Measurements from ENCODE around the gene MYEF2.

MYEF2 gene, protein sequence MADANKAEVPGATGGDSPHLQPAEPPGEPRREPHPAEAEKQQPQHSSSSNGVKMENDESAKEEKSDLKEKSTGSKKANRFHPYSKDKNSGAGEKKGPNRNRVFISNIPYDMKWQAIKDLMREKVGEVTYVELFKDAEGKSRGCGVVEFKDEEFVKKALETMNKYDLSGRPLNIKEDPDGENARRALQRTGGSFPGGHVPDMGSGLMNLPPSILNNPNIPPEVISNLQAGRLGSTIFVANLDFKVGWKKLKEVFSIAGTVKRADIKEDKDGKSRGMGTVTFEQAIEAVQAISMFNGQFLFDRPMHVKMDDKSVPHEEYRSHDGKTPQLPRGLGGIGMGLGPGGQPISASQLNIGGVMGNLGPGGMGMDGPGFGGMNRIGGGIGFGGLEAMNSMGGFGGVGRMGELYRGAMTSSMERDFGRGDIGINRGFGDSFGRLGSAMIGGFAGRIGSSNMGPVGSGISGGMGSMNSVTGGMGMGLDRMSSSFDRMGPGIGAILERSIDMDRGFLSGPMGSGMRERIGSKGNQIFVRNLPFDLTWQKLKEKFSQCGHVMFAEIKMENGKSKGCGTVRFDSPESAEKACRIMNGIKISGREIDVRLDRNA

DNA sequence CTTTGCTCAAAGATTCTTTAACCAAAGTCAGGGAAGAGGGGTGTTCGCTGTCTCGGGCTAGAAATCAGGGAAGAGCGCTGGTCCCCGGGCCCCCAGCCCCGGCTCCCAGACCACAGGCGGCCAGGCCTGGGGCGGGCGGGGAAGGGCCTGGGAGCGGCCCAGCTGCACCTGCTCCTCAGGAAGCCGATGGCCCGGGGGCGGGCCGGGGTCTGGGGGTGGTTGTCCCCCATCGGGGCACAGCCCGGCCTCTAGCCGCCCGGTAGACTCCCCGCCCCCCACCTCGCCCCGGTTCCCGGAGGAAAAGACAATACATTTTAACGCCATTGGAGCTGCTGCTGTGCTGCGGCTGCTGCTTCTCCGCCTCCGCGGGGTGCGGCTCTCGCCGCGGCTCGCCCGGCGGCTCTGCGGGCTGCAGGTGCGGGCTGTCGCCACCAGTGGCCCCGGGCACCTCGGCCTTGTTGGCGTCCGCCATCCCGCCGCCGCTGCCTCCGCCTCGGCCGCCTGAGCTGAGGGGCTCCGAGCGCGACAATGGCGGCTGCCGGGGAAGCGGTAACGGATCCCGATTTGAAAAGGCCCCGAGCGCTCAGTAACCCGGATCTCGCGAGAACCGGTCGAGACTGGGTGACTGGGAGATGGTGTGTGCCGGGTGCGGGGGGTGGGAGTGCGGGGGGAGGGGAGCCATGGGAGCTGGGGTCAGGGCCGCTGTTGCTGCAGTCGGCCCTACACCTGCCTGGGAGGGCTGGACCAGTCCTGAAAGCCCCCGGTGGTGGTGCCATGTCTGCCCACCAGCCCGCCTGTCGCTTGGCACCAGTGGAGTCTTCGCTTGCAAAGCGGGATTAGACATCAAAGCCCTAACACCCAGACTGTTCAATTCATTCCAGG lies at the start of gene MYEF2:
Gene MYEF2 (minus strand): TSS at position 530 of the 882 bp plus-strand sequence. CDS start 58 bp downstream, at position 472.
- peak; percentile 33 for DNase-seq (ENCODE audit: low spot score)

GRCh38 chr15:48225771-48226170 lies 47.7 kb upstream of the MYEF2 start:
- no peak for DNase-seq (ENCODE audit: low spot score)

GRCh38 chr15:48222627-48223026 lies 44.5 kb upstream of the MYEF2 start:
- DNase-seq (ENCODE audit: low spot score): peak; percentile 1

GRCh38 chr15:48221885-48222284 lies 43.8 kb upstream of the MYEF2 start:
- no peak for DNase-seq (ENCODE audit: low spot score)

GRCh38 chr15:48221261-48221660 lies 43.2 kb upstream of the MYEF2 start:
- DNase-seq (ENCODE audit: low spot score): no peak

DNA sequence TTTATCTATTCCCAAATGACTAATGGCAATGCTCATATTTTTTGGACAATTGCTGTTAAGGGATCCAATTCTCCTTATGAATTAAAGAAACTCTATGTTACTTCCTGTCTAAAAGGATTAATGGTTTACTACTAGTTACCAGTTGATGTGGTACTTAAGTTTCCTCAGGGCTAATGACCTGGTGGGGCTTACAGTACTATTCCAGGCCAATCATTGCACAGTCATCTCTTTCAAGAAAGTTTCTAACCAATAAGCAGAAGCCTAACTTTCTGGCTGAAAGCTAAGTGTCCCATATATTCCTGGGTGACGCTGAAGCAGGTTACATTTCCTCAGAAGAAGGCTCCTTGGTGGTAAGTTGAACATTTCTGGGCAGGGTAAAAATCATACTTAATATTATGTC lies 27.9 kb upstream of the MYEF2 start, which contains the start of gene SLC12A1:
Gene SLC12A1 (plus strand): TSS at position 322 of the 400 bp plus-strand sequence. CDS start 1,418 bp downstream, outside the sequence.
- no peak for DNase-seq (ENCODE audit: low spot score)

- no peak for DNase-seq (ENCODE audit: low spot score)
Measured at GRCh38 chr15:48202068-48202467, 24.0 kb upstream of the MYEF2 start.

GRCh38 chr15:48191574-48192225 lies 13.6 kb upstream of the MYEF2 start, which contains the start of gene CTXN2:
TSS of gene CTXN2 (plus strand) at chr15:48191665. CDS start at chr15:48201301, 9,636 bp downstream.
- DNase-seq (ENCODE audit: low spot score): peak; percentile 5

- peak; percentile 67 for DNase-seq (ENCODE audit: low spot score)
Measured at GRCh38 chr15:48190932-48191573, 13.0 kb upstream of the MYEF2 start.

GRCh38 chr15:48186271-48186670 lies 8.2 kb upstream of the MYEF2 start:
- DNase-seq (ENCODE audit: low spot score): no peak

DNA sequence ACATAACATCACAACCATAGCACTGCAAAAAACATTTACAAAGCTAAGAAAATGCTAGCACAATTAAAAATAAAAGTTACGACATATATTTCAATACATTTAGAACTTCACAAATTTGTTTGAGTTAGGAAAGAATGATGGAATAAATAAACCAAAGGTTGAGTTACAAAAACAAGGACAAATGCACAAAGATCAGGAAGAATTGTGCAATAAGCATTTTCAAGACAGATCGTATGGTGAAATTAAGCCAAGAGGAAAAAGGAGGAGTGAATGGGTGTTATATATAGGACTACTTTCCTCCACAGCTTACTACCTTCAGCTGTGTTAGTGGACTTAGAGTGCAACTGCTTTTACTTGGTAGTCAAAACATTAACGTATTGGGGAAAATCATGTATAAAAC lies 7.4 kb upstream of the MYEF2 start:
- DNase-seq (ENCODE audit: low spot score): no peak

DNA sequence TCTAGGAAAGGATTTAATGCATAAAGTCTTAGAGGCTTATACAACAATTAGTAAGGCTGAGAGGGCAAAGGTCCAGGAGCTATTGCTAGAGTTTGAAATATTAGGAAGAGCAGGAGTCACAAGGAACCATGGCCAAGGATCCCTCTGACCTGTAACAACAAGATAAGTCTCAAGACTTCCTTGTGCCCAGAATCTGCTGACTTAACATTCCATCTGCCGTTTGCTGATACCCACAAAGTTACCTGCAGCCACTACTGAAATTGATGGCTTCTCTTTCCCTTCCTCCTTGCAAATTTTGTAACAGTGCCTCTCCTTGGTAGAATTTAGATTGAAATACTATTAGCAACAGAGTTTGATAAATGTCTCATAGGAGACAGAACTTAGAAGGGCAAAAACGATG lies 4.7 kb upstream of the MYEF2 start:
- no peak for DNase-seq (ENCODE audit: low spot score)

GRCh38 chr15:48178648-48178931 lies 495 bp upstream of the MYEF2 start:
- no peak for DNase-seq (ENCODE audit: low spot score)

DNA sequence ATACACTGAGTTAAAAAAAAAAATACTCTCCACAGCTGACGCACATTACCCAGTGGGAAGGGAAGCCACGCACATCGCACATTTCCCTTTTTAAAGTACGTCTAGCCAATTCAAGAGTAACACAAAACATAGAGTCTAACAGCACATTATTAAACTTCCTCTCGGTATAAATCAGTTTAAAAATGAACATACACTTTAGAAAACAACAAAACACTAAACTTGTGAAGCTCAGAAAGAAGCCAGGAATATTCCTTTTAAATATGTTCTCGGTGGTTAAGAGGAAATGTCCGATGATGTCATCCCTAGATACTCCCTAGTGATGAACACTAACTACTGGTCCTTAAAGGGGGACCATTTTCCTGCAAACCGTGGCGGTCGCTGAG lies 721 bp downstream of the MYEF2 start:
- peak; percentile 45 for DNase-seq (ENCODE audit: low spot score)

DNA sequence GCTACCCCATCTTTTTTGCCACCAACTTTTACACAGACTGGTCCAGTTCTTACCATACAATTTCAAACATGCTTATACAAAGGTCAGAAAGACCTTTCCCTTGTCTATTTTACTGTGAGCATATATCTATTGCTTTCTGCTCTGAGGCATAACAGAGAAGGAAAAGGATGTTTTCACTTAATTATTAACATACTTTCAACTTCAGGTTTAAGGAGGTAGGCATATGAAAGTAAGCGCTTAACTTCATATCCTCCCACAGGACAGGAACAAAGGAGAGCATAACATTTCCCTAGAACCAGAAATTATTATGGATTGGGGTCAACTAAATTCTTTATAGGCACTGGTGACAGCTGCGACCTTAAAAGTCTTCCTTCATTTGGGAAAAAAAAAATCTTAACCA lies 1.1 kb downstream of the MYEF2 start:
- peak; percentile 3 for DNase-seq (ENCODE audit: low spot score)

DNA sequence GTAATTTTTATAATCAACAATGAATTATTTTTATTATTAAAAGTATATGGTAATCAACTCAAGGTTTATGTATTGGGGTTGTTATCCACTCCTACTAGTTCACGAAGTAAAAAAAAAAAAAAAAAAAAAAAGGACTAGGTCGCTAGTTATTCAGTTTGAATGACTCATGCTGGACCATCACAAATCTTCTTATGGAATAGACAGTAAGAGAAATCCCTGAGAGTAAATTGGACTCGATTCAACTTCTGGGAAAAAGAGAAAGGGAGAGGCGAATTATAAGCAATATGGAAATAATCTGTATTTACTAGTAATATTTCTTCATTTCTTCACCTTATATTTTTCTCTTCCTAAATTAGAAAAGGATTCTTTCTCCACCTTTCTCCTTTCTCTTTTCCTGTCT lies 2.0 kb downstream of the MYEF2 start:
- no peak for DNase-seq (ENCODE audit: low spot score)

- DNase-seq (ENCODE audit: low spot score): no peak
Measured at GRCh38 chr15:48175126-48175525, 3.0 kb downstream of the MYEF2 start.

- DNase-seq (ENCODE audit: low spot score): peak; percentile 62
Measured at GRCh38 chr15:48170981-48171380, 7.1 kb downstream of the MYEF2 start.

- DNase-seq (ENCODE audit: low spot score): no peak
Measured at GRCh38 chr15:48168616-48169015, 9.5 kb downstream of the MYEF2 start.

GRCh38 chr15:48153526-48153925 lies 24.6 kb downstream of the MYEF2 start:
- no peak for DNase-seq (ENCODE audit: low spot score)

DNA sequence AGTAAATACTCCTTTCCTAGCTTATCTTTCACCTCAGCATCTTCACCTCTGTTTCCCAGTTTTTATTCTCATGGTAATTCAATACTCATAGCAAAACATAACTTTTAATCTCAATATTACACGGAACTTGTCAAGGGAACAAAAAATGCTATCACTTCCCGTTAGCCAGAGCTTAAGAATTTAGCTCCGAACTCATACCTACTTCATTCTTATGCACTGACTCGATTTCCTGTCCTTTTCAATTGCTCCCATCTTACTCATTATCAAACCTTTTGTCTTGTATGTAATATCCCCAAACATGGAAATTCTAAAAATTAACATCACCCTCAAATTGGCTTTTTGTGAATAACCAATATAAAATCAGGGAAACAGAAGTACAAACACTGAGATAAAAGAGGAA lies 28.2 kb downstream of the MYEF2 start:
- DNase-seq (ENCODE audit: low spot score): no peak

DNA sequence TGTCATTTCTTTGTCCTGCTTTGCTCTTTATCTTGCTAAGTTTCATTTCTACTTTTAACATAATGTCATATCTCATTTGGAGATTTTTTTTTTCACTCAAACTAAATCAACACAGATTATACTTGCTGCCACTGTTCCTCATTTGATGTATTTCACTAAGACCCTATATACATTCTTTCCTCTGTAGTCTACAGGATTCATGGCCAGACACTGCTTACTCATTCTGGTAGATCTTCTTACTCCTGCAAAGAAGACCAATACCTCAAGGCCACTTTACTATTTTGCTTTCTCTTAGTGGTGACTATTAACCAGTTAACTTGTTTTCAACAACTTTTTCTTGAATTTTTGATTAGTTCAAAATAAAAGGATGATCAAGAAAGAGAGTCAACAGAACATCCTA lies 30.7 kb downstream of the MYEF2 start:
- DNase-seq (ENCODE audit: low spot score): no peak

All from pons (tissue), 1 donor.